Measurements from ENCODE around the gene SVOPL.
"Not testable (repeated sequence)": the region's sequence is repeated elsewhere in the genome, so short reads cannot be mapped to it uniquely, and the experiment has no call there.

Gene SVOPL

GRCh38 chr7:138698281-138698680 lies 2.9 kb downstream of the SVOPL start:
- DNase-seq = no peak

GRCh38 chr7:138697535-138698182 lies 3.5 kb downstream of the SVOPL start:
- no peak for DNase-seq

GRCh38 chr7:138695776-138696175 lies 5.4 kb downstream of the SVOPL start:
- DNase-seq = not testable (repeated sequence)

GRCh38 chr7:138695106-138695505 lies 6.1 kb downstream of the SVOPL start:
- DNase-seq = no peak

GRCh38 chr7:138691178-138691577 lies 10.0 kb downstream of the SVOPL start:
- DNase-seq = no peak

GRCh38 chr7:138690495-138690894 lies 10.7 kb downstream of the SVOPL start:
- no peak for DNase-seq

- not testable (repeated sequence) for DNase-seq
These were observed 13.1 kb downstream of the SVOPL start for GRCh38 chr7:138688037-138688436.

- DNase-seq = no peak
These were observed 16.8 kb downstream of the SVOPL start for GRCh38 chr7:138684340-138684739.

GRCh38 chr7:138679793-138680192 lies 21.4 kb downstream of the SVOPL start:
- DNase-seq = no peak

- no peak for DNase-seq
These were observed 30.6 kb downstream of the SVOPL start for GRCh38 chr7:138670594-138670993.

- DNase-seq = no peak
These were observed 31.8 kb downstream of the SVOPL start for GRCh38 chr7:138669364-138669763.

GRCh38 chr7:138668946-138669345 lies 32.2 kb downstream of the SVOPL start:
- no peak for DNase-seq

- DNase-seq = no peak
These were observed 32.9 kb downstream of the SVOPL start for GRCh38 chr7:138668229-138668596.

- no peak for DNase-seq
These were observed 33.5 kb downstream of the SVOPL start for GRCh38 chr7:138667535-138668228.

- no peak for DNase-seq
These were observed 34.8 kb downstream of the SVOPL start for GRCh38 chr7:138666385-138666784.

GRCh38 chr7:138665669-138666140 lies 35.5 kb downstream of the SVOPL start:
- DNase-seq = no peak

- DNase-seq = no peak
These were observed 35.9 kb downstream of the SVOPL start for GRCh38 chr7:138665249-138665648.

GRCh38 chr7:138663725-138664710 lies 37.1 kb downstream of the SVOPL start:
- no peak for DNase-seq

GRCh38 chr7:138662991-138663320 lies 38.2 kb downstream of the SVOPL start:
- no peak for DNase-seq

- DNase-seq = no peak
These were observed 38.8 kb downstream of the SVOPL start for GRCh38 chr7:138662076-138662990.

- DNase-seq = no peak
These were observed 40.0 kb downstream of the SVOPL start for GRCh38 chr7:138661069-138661635.

GRCh38 chr7:138658889-138659288 lies 42.3 kb downstream of the SVOPL start:
- no peak for DNase-seq

Measured in activated effector memory CD4-positive, alpha-beta T cell treated with Interleukin-2 at 50 U/mL for 16 hours (primary cell).